ENCODE measurements around the gene SCGB1C1.
"Not testable (repeated sequence)": the region's sequence is repeated elsewhere in the genome, so short reads cannot be mapped to it uniquely, and the experiment has no call there.

Gene SCGB1C1

GRCh38 chr11:192674-193128 lies at the start of gene SCGB1C1:
SCGB1C1 (plus strand) TSS chr11:193078; CDS start chr11:193100, 22 bp downstream.
- DNase-seq: not testable (repeated sequence)

- not testable (repeated sequence) for DNase-seq
Observed at GRCh38 chr11:180242-180641, 12.6 kb upstream of the SCGB1C1 start.

GRCh38 chr11:189200-189783 lies 3.6 kb upstream of the SCGB1C1 start:
- DNase-seq: not testable (repeated sequence)

GRCh38 chr11:189843-190311 lies 3.0 kb upstream of the SCGB1C1 start:
- DNase-seq: not testable (repeated sequence)

GRCh38 chr11:190546-190945 lies 2.3 kb upstream of the SCGB1C1 start:
- not testable (repeated sequence) for DNase-seq

- DNase-seq: not testable (repeated sequence)
Observed at GRCh38 chr11:191490-192478, 1.1 kb upstream of the SCGB1C1 start.

- not testable (repeated sequence) for DNase-seq
Observed at GRCh38 chr11:193481-193880, 603 bp downstream of the SCGB1C1 start.

- no peak for DNase-seq
Observed at GRCh38 chr11:196786-197731, 4.2 kb downstream of the SCGB1C1 start.

- no peak for DNase-seq
Observed at GRCh38 chr11:197741-198235, 4.9 kb downstream of the SCGB1C1 start.

- DNase-seq: no peak
Observed at GRCh38 chr11:198236-198806, 5.4 kb downstream of the SCGB1C1 start.

- DNase-seq: no peak
Observed at GRCh38 chr11:199004-199581, 6.2 kb downstream of the SCGB1C1 start.

GRCh38 chr11:199782-200181 lies 6.9 kb downstream of the SCGB1C1 start:
- no peak for DNase-seq

- no peak for DNase-seq
Observed at GRCh38 chr11:200224-201003, 7.5 kb downstream of the SCGB1C1 start.

GRCh38 chr11:201966-202365 lies 9.1 kb downstream of the SCGB1C1 start:
- peak; percentile 22 for DNase-seq

- no peak for DNase-seq
Observed at GRCh38 chr11:202490-202889, 9.6 kb downstream of the SCGB1C1 start.

GRCh38 chr11:203056-203944 lies 10.4 kb downstream of the SCGB1C1 start:
- no peak for DNase-seq

GRCh38 chr11:203945-204586 lies 11.2 kb downstream of the SCGB1C1 start:
- DNase-seq: no peak

GRCh38 chr11:204587-205109 lies 11.8 kb downstream of the SCGB1C1 start:
- no peak for DNase-seq
